ENCODE measurements around the gene FBXL2.

DNA sequence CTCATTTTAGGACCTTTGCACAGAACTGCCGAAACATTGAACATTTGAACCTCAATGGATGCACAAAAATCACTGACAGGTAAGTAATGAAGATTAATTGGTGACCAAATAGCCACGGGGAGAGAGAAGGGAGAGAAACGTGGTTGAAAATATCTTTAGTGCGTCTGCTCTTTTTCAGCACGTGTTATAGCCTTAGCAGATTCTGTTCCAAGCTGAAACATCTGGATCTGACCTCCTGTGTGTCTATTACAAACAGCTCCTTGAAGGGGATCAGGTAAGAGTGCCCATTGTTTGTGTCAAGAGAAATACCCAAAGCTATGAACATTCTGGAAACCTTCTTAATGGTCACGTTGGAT lies 95.8 kb downstream of the FBXL2 start:
- TF ChIP-seq, protein P1, sequence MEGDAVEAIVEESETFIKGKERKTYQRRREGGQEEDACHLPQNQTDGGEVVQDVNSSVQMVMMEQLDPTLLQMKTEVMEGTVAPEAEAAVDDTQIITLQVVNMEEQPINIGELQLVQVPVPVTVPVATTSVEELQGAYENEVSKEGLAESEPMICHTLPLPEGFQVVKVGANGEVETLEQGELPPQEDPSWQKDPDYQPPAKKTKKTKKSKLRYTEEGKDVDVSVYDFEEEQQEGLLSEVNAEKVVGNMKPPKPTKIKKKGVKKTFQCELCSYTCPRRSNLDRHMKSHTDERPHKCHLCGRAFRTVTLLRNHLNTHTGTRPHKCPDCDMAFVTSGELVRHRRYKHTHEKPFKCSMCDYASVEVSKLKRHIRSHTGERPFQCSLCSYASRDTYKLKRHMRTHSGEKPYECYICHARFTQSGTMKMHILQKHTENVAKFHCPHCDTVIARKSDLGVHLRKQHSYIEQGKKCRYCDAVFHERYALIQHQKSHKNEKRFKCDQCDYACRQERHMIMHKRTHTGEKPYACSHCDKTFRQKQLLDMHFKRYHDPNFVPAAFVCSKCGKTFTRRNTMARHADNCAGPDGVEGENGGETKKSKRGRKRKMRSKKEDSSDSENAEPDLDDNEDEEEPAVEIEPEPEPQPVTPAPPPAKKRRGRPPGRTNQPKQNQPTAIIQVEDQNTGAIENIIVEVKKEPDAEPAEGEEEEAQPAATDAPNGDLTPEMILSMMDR (IDR thresholded peaks at IDR 0.05): no peak
- TF ChIP-seq POLR2A (IDR thresholded peaks at IDR 0.05; ENCODE audit: low read depth) (no peak), POLR2AphosphoS5 (IDR thresholded peaks at IDR 0.05) (no peak)
